ENCODE data around the gene PAK3.

The PAK3 gene

DNA sequence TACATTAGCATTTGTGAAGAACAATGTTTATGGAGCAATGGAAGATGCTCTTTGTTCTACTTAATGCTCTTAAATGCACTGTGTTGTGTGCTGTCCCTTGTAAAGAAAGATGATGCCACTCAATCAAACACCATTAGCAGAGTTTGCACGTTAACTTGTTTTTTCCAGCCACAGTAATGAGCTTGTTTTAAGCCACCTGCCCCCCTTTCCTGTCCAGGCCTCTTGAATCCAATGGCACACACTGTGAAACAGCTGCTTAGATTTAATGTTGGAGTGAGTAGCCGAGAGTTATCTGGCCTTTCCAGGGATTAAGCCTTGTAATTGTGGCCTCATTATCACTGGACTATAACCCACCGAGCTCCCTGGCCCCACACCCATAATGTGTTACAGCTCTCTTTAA lies 86.0 kb downstream of the PAK3 start:
- H3K36me3 ChIP-seq: no peaks in the 10 kb centered on the region
- no peaks in the 10 kb centered on the region for H3K4me1 ChIP-seq (ENCODE audit: control insufficient read depth in 1 of 2, insufficient read depth in 1 of 2, low read depth in 1 of 2, low read length in 1 of 2)
- no peak overlapping the region for H3K27ac ChIP-seq
- no peaks in the 10 kb centered on the region for H3K27me3 ChIP-seq
- H3K4me3 ChIP-seq (ENCODE audit: low read depth in 1 of 2, low read length in 1 of 2): no peak overlapping the region
- TF ChIP-seq, protein P1, sequence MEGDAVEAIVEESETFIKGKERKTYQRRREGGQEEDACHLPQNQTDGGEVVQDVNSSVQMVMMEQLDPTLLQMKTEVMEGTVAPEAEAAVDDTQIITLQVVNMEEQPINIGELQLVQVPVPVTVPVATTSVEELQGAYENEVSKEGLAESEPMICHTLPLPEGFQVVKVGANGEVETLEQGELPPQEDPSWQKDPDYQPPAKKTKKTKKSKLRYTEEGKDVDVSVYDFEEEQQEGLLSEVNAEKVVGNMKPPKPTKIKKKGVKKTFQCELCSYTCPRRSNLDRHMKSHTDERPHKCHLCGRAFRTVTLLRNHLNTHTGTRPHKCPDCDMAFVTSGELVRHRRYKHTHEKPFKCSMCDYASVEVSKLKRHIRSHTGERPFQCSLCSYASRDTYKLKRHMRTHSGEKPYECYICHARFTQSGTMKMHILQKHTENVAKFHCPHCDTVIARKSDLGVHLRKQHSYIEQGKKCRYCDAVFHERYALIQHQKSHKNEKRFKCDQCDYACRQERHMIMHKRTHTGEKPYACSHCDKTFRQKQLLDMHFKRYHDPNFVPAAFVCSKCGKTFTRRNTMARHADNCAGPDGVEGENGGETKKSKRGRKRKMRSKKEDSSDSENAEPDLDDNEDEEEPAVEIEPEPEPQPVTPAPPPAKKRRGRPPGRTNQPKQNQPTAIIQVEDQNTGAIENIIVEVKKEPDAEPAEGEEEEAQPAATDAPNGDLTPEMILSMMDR (IDR thresholded peaks at IDR 0.05): no peak
- H3K9me3 ChIP-seq: no peaks in the 10 kb centered on the region

DNA sequence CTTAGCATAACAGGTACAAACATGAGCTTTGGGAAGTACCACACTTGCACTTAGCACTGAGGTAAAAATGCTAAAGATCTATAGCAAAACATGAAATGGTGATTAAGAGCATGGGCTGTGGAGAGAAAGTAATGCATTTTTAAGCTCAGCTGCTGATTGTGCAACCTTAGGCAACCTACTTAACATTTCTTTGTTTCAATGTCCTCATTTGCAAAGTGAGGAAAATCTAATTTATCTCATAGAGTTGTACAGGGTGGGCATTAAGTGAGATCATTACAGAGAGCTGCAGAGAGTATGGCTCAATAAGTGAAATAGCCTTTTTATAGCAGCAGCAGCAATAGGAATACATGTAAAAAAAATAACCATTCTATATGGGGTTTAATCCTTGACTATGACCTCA lies 87.0 kb downstream of the PAK3 start:
- TF ChIP-seq, protein P1 (IDR thresholded peaks at IDR 0.05): no peak
- Histone ChIP-seq H3K27me3 (no peaks in the 10 kb centered on the region), H3K9me3 (no peaks in the 10 kb centered on the region), H3K4me3 (ENCODE audit: low read depth in 1 of 2, low read length in 1 of 2) (no peak overlapping the region), H3K27ac (no peak overlapping the region), H3K4me1 (ENCODE audit: control insufficient read depth in 1 of 2, insufficient read depth in 1 of 2, low read depth in 1 of 2, low read length in 1 of 2) (no peaks in the 10 kb centered on the region), H3K36me3 (no peaks in the 10 kb centered on the region)

DNA sequence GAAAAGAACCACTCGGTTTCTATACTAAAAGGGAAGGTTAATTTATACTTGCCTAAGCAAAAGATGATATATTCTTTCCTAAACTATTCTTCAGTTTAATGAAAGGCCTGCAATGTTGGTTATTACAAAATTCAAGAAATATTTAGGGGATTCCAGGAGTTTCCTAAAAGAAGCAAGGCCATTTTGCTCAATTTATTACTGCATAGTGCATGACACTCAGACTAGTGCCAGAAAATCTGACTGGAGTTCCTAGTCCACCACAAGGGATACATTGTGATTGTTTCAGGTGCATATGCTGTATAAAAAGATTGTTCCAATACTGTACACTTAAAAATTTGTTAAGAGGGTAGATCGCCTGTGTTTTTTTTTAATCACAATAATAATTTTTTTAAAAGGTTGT lies 95.6 kb downstream of the PAK3 start:
- TF ChIP-seq, protein P1 (IDR thresholded peaks at IDR 0.05): no peak
- Histone ChIP-seq H3K27me3 (no peaks in the 10 kb centered on the region), H3K4me1 (ENCODE audit: control insufficient read depth in 1 of 2, insufficient read depth in 1 of 2, low read depth in 1 of 2, low read length in 1 of 2) (no peaks in the 10 kb centered on the region), H3K9me3 (no peaks in the 10 kb centered on the region), H3K4me3 (ENCODE audit: low read depth in 1 of 2, low read length in 1 of 2) (no peak overlapping the region), H3K27ac (no peak overlapping the region), H3K36me3 (no peaks in the 10 kb centered on the region)

DNA sequence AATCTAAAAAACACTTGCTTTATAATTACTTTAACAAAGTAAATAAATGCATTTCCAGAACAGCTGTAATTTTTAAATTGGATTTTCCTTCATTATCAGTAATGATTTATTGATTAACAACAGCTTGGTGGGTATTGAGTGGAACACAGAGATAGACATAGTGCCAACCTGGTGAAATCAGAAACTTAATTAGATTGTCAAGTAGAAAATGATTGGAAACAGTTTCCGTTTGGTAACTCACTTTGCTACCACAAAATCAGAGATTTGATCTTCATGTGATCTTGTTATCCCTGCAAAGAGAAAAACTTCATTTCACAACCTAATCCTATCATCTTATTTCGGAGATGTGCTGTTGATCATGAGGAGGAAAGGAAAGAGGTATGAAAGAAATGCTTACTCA lies 103.5 kb downstream of the PAK3 start:
- no peaks in the 10 kb centered on the region for H3K4me1 ChIP-seq (ENCODE audit: control insufficient read depth in 1 of 2, insufficient read depth in 1 of 2, low read depth in 1 of 2, low read length in 1 of 2)
- no peaks in the 10 kb centered on the region for H3K36me3 ChIP-seq
- TF ChIP-seq, protein P1 (IDR thresholded peaks at IDR 0.05): no peak
- H3K9me3 ChIP-seq: no peaks in the 10 kb centered on the region
- H3K27me3 ChIP-seq: no peaks in the 10 kb centered on the region
- no peak overlapping the region for H3K27ac ChIP-seq
- no peak overlapping the region for H3K4me3 ChIP-seq (ENCODE audit: low read depth in 1 of 2, low read length in 1 of 2)

DNA sequence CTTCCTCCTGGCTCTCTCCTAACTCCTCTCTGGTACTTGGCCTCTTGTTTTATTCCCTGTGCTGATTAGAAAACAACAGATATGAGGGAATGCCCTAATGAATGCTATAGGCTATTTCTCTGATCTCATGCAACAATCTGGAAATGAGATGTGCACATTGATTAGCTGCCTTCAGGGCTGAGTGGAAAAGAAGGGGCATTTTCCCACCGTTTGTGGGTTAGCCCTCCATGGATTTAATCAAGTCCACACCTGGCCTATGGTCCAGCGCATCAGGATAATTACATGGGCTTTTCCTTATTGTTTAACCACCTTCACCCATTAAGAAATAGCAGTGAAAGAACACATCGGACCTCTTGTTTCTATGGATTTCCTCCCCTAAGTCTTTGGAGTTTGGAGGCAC lies 104.3 kb downstream of the PAK3 start:
- no peak overlapping the region for H3K27ac ChIP-seq
- no peaks in the 10 kb centered on the region for H3K36me3 ChIP-seq
- H3K4me1 ChIP-seq (ENCODE audit: control insufficient read depth in 1 of 2, insufficient read depth in 1 of 2, low read depth in 1 of 2, low read length in 1 of 2): no peaks in the 10 kb centered on the region
- no peaks in the 10 kb centered on the region for H3K9me3 ChIP-seq
- H3K4me3 ChIP-seq (ENCODE audit: low read depth in 1 of 2, low read length in 1 of 2): no peak overlapping the region
- no peaks in the 10 kb centered on the region for H3K27me3 ChIP-seq
- TF ChIP-seq, protein P1 (IDR thresholded peaks at IDR 0.05): no peak

DNA sequence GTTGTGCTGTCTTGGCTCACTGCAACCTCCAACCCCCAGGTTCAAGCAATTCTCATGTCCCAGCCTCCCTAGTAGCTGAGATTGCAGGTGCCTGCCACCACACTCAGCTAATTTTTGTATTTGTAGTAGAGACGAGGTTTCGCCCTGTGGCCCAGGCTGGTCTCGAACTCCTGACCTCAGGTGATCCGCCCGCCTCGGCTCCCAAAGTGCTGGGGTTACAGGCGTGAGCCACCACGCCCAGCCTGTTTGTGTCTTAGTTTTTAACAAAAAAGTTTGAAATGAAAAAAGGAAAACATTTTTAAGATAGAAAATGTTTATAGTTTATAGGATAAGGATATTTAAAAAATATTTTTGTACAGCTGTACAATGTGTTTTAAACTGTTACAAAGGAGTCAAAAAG lies 111.9 kb downstream of the PAK3 start:
- TF ChIP-seq, protein P1 (IDR thresholded peaks at IDR 0.05): no peak
- Histone ChIP-seq H3K4me1 (ENCODE audit: control insufficient read depth in 1 of 2, insufficient read depth in 1 of 2, low read depth in 1 of 2, low read length in 1 of 2) (no peaks in the 10 kb centered on the region), H3K27me3 (no peaks in the 10 kb centered on the region), H3K36me3 (no peaks in the 10 kb centered on the region), H3K9me3 (no peaks in the 10 kb centered on the region), H3K27ac (no peak overlapping the region), H3K4me3 (ENCODE audit: low read depth in 1 of 2, low read length in 1 of 2) (no peak overlapping the region)
